ENCODE data around the gene RAB25.

The RAB25 gene

DNA sequence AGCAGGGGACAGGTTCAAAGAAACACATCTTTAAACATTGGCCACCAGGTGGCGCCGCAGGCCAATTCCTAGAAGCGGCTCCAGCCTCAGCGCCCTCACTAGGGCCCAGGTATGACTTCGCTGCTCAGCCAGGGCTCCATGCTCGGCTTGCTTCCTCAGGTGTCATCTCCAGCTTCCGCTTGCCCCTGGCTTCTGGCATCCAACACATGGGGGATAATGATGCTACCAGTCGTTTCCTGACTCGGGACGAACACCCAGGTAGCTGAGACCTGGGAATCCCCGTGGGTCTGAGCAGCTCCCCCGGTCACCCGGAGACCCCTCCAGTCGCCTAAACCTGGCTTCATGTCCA is 29.9 kb downstream of the RAB25 start:
- no peak overlapping the region for H2BK120ac ChIP-seq (ENCODE audit: low read depth, low read length)
- no peak overlapping the region for H3K4ac ChIP-seq (ENCODE audit: low read depth in 1 of 2, low read length in 2 of 2)
- H3K18ac ChIP-seq (ENCODE audit: low read depth in 1 of 2, low read length in 2 of 2): peak overlapping the region in 1 of 2 experiments; percentile 29
- H3K9me3 ChIP-seq (ENCODE audit: control insufficient read depth, low read length): no peaks in the 10 kb centered on the region
- H3K4me3 ChIP-seq (ENCODE audit: insufficient read depth in 1 of 2, low read depth in 1 of 2, low read length in 2 of 2): no peak overlapping the region
- no peak overlapping the region for H3K14ac ChIP-seq (ENCODE audit: low read length in 2 of 2)
- H3K27me3 ChIP-seq (ENCODE audit: control insufficient read depth in 1 of 2, insufficient read depth in 1 of 2, low read length in 2 of 2): no peaks in the 10 kb centered on the region
- peak overlapping the region in 1 of 2 experiments; percentile 65 for H2BK12ac ChIP-seq (ENCODE audit: low read length in 2 of 2)
- H3K4me2 ChIP-seq (ENCODE audit: low read length, poor library complexity, severe bottlenecking): no peak overlapping the region
- no peak overlapping the region for H2AFZ ChIP-seq (ENCODE audit: low read depth, low read length)
- peak; percentile 80 for DNase-seq
- no peak overlapping the region for H2BK15ac ChIP-seq (ENCODE audit: low read depth, poor library complexity, severe bottlenecking)
- peak overlapping the region; percentile 27 for H3K9ac ChIP-seq (ENCODE audit: low read length)
- H3K23ac ChIP-seq (ENCODE audit: low read length in 2 of 2): no peak overlapping the region
- H4K8ac ChIP-seq (ENCODE audit: low read length): peak overlapping the region; percentile 76
- peaks cover 0 to 19% of the 10 kb centered on the region in 2 experiments for H3K36me3 ChIP-seq (ENCODE audit: control insufficient read depth in 1 of 2, insufficient read depth in 2 of 2, low read depth in 1 of 2, low read length in 2 of 2)
- H3K4me1 ChIP-seq (ENCODE audit: control insufficient read depth, insufficient read depth, low read depth, low read length): peaks cover 12% of the 10 kb centered on the region
- WGBS: 42% methylated on average over 14 of the region's 14 CpGs
- H4K91ac ChIP-seq (ENCODE audit: low read length): peak overlapping the region; percentile 46
- peak overlapping the region; percentile 27 for H2AK5ac ChIP-seq (ENCODE audit: low read length, severe bottlenecking)
- no peak overlapping the region for H2BK5ac ChIP-seq (ENCODE audit: low read depth, low read length, poor library complexity, severe bottlenecking)
- no peak overlapping the region for H3K27ac ChIP-seq (ENCODE audit: low read length, poor library complexity, severe bottlenecking)
- peaks cover 25% of the 10 kb centered on the region for H3K79me1 ChIP-seq (replicated peaks; ENCODE audit: low read length, poor library complexity, severe bottlenecking)

DNA sequence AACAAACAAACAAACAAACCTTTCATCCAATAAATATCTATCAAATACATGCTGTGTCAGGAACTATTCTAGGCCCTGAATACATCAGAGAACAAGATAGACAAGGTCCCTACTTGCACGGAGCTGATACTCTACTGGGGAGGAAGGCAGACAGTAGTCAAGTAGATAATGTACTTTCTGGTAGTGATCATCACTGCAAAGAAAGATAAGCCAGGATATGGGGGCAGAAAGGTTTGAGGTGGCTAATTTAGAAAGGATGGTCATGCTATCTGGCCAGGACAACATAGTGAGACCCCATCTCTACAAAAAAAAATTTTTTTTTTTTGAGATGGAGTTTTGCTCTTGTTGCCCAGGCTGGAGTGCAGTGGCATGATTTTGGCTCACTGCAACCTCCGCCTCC is 30.6 kb downstream of the RAB25 start:
- Histone ChIP-seq H3K18ac (ENCODE audit: low read depth in 1 of 2, low read length in 2 of 2) (no peak overlapping the region), H3K4ac (ENCODE audit: low read depth in 1 of 2, low read length in 2 of 2) (no peak overlapping the region), H3K27ac (ENCODE audit: low read length, poor library complexity, severe bottlenecking) (no peak overlapping the region), H3K4me3 (ENCODE audit: insufficient read depth in 1 of 2, low read depth in 1 of 2, low read length in 2 of 2) (no peak overlapping the region), H2BK12ac (ENCODE audit: low read length in 2 of 2) (no peak overlapping the region), H2BK120ac (ENCODE audit: low read depth, low read length) (no peak overlapping the region), H3K9me3 (ENCODE audit: control insufficient read depth, low read length) (no peaks in the 10 kb centered on the region), H3K4me2 (ENCODE audit: low read length, poor library complexity, severe bottlenecking) (no peak overlapping the region), H3K14ac (ENCODE audit: low read length in 2 of 2) (no peak overlapping the region), H2AK5ac (ENCODE audit: low read length, severe bottlenecking) (no peak overlapping the region), H2BK15ac (ENCODE audit: low read depth, poor library complexity, severe bottlenecking) (no peak overlapping the region), H3K9ac (ENCODE audit: low read length) (no peak overlapping the region), H3K4me1 (ENCODE audit: control insufficient read depth, insufficient read depth, low read depth, low read length) (peaks cover 9% of the 10 kb centered on the region), H2BK5ac (ENCODE audit: low read depth, low read length, poor library complexity, severe bottlenecking) (no peak overlapping the region), H4K8ac (ENCODE audit: low read length) (no peak overlapping the region), H2AFZ (ENCODE audit: low read depth, low read length) (no peak overlapping the region), H4K91ac (ENCODE audit: low read length) (no peak overlapping the region), H3K27me3 (ENCODE audit: control insufficient read depth in 1 of 2, insufficient read depth in 1 of 2, low read length in 2 of 2) (no peaks in the 10 kb centered on the region), H3K36me3 (ENCODE audit: control insufficient read depth in 1 of 2, insufficient read depth in 2 of 2, low read depth in 1 of 2, low read length in 2 of 2) (peaks cover 0 to 19% of the 10 kb centered on the region in 2 experiments), H3K23ac (ENCODE audit: low read length in 2 of 2) (no peak overlapping the region), H3K79me1 (replicated peaks; ENCODE audit: low read length, poor library complexity, severe bottlenecking) (peaks cover 25% of the 10 kb centered on the region)
- 82% methylated on average over 2 of the region's 2 CpGs for WGBS
- DNase-seq: no peak

DNA sequence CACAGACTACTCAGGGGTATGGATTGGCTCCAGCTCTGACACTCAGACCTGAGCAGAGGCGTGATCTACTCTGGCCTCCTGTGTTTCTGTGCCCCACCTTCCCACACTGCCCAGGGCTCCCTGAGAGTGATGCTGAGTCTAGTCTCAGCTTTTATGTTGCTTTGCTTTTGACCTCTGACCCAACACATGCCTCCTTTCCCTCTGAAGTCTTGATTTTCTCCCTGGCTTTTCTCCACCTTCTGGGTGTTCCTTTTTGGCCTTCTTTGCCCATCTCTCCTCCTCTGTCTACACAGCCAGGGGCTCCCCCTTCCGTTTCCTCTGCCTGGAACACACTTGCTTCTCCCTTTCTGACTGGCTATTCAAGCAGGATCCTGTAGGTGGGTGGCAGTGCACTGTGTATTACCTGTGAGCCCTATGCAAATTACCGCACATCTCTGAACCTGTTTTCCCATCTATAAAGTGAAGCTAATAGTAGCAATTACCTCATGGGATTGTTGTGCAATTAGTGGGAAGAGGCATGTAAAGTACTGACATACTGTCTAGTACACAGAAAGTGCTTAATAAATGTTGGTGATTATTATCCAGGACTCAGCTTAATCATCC is 35.0 kb downstream of the RAB25 start:
- Histone ChIP-seq H3K4me2 (ENCODE audit: low read length, poor library complexity, severe bottlenecking) (no peak overlapping the region), H3K9ac (ENCODE audit: low read length) (peak overlapping the region; percentile 90), H2AK5ac (ENCODE audit: low read length, severe bottlenecking) (peak overlapping the region; percentile 28), H3K4me1 (ENCODE audit: control insufficient read depth, insufficient read depth, low read depth, low read length) (peaks cover 16% of the 10 kb centered on the region), H3K9me3 (ENCODE audit: control insufficient read depth, low read length) (no peaks in the 10 kb centered on the region), H3K27me3 (ENCODE audit: control insufficient read depth in 1 of 2, insufficient read depth in 1 of 2, low read length in 2 of 2) (no peaks in the 10 kb centered on the region), H3K36me3 (ENCODE audit: control insufficient read depth in 1 of 2, insufficient read depth in 2 of 2, low read depth in 1 of 2, low read length in 2 of 2) (peaks cover 0 to 12% of the 10 kb centered on the region in 2 experiments), H3K27ac (ENCODE audit: low read length, poor library complexity, severe bottlenecking) (no peak overlapping the region), H3K23ac (ENCODE audit: low read length in 2 of 2) (no peak overlapping the region), H3K18ac (ENCODE audit: low read depth in 1 of 2, low read length in 2 of 2) (peak overlapping the region; percentile 23 to 58), H4K91ac (ENCODE audit: low read length) (peak overlapping the region; percentile 44), H3K4me3 (ENCODE audit: insufficient read depth in 1 of 2, low read depth in 1 of 2, low read length in 2 of 2) (no peak overlapping the region), H3K14ac (ENCODE audit: low read length in 2 of 2) (no peak overlapping the region), H3K79me1 (replicated peaks; ENCODE audit: low read length, poor library complexity, severe bottlenecking) (peaks cover 12% of the 10 kb centered on the region), H2BK15ac (ENCODE audit: low read depth, poor library complexity, severe bottlenecking) (no peak overlapping the region), H4K8ac (ENCODE audit: low read length) (no peak overlapping the region), H2BK120ac (ENCODE audit: low read depth, low read length) (no peak overlapping the region), H3K4ac (ENCODE audit: low read depth in 1 of 2, low read length in 2 of 2) (peak overlapping the region; percentile 20 to 34), H2BK12ac (ENCODE audit: low read length in 2 of 2) (peak overlapping the region; percentile 17 to 28), H2AFZ (ENCODE audit: low read depth, low read length) (no peak overlapping the region), H2BK5ac (ENCODE audit: low read depth, low read length, poor library complexity, severe bottlenecking) (no peak overlapping the region)
- peak; percentile 77 for DNase-seq
- WGBS: 88% methylated on average over 1 of the region's 3 CpGs

DNA sequence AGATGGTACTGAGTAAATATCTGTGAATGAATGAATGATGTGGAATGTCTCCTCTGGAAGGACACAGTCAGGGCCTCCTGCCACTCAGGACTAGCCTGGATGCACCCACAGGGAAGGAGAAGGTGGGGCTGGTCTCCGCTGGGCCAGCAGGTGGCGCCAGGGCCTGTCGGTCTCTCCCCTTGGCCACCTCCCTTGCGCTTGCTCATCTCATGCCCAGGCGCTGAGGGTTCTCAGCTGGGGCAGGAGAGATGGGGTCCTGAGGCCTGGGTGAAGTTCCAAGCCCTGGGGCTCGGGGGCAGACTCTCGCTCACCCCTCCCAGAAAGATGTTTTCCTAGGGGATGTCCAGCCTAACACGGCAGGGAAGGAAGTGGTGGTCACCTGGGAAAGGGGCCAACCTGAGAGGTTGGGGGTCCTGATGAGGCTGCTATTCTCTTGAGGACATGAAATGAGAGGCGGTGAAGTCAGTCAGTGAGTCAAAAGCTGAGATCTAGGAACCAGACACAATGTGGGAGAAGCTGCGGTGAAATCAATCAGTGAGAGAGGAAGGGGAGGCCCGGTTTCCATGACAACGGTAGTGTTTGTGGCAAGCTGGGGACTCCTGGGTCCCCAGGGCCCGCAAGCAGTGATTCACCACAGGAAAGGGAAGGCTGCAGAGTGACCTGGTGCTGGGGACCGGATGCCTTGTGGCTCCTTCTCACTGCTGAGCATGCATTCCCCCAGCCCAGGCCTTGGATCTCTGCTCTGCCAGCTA is 35.9 kb downstream of the RAB25 start:
- peak overlapping the region; percentile 44 to 68 for H3K18ac ChIP-seq (ENCODE audit: low read depth in 1 of 2, low read length in 2 of 2)
- peak overlapping the region; percentile 85 to 87 for H2BK12ac ChIP-seq (ENCODE audit: low read length in 2 of 2)
- H2BK120ac ChIP-seq (ENCODE audit: low read depth, low read length): peak overlapping the region; percentile 92
- WGBS: 15% methylated on average over 14 of the region's 14 CpGs
- H3K23ac ChIP-seq (ENCODE audit: low read length in 2 of 2): no peak overlapping the region
- H3K9me3 ChIP-seq (ENCODE audit: control insufficient read depth, low read length): no peaks in the 10 kb centered on the region
- peak overlapping the region; percentile 57 for H2AK5ac ChIP-seq (ENCODE audit: low read length, severe bottlenecking)
- no peak overlapping the region for H3K27ac ChIP-seq (ENCODE audit: low read length, poor library complexity, severe bottlenecking)
- H3K4me1 ChIP-seq (ENCODE audit: control insufficient read depth, insufficient read depth, low read depth, low read length): peaks cover 16% of the 10 kb centered on the region
- H3K27me3 ChIP-seq (ENCODE audit: control insufficient read depth in 1 of 2, insufficient read depth in 1 of 2, low read length in 2 of 2): no peaks in the 10 kb centered on the region
- peak overlapping the region; percentile 91 for H4K91ac ChIP-seq (ENCODE audit: low read length)
- H3K79me1 ChIP-seq (replicated peaks; ENCODE audit: low read length, poor library complexity, severe bottlenecking): peaks cover 11% of the 10 kb centered on the region
- H3K9ac ChIP-seq (ENCODE audit: low read length): peak overlapping the region; percentile 90
- peak overlapping the region in 1 of 2 experiments; percentile 5 for H3K14ac ChIP-seq (ENCODE audit: low read length in 2 of 2)
- H2BK15ac ChIP-seq (ENCODE audit: low read depth, poor library complexity, severe bottlenecking): peak overlapping the region; percentile 50
- peak overlapping the region; percentile 74 for H4K8ac ChIP-seq (ENCODE audit: low read length)
- no peak overlapping the region for H3K4me2 ChIP-seq (ENCODE audit: low read length, poor library complexity, severe bottlenecking)
- peak; percentile 92 for DNase-seq
- peaks cover 0 to 9% of the 10 kb centered on the region in 2 experiments for H3K36me3 ChIP-seq (ENCODE audit: control insufficient read depth in 1 of 2, insufficient read depth in 2 of 2, low read depth in 1 of 2, low read length in 2 of 2)
- H3K4ac ChIP-seq (ENCODE audit: low read depth in 1 of 2, low read length in 2 of 2): peak overlapping the region; percentile 42 to 77
- no peak overlapping the region for H2BK5ac ChIP-seq (ENCODE audit: low read depth, low read length, poor library complexity, severe bottlenecking)
- no peak overlapping the region for H2AFZ ChIP-seq (ENCODE audit: low read depth, low read length)
- peak overlapping the region in 1 of 2 experiments; percentile 9 for H3K4me3 ChIP-seq (ENCODE audit: insufficient read depth in 1 of 2, low read depth in 1 of 2, low read length in 2 of 2)

Data from mesenchymal stem cell (in vitro differentiated cells and primary cell).